SK-N-SH (cell line): ENCODE measurements around the gene PCSK5.

ENCODE experiments used
- FOXJ3 ChIP-seq: sonication (generic); formaldehyde crosslinking; IDR thresholded peaks from 2 replicates; pipeline ENCODE4 v1.5.1; 2020; ENCODE audit warnings: mild to moderate bottlenecking, missing genetic modification reagents
- GATA2 ChIP-seq: sonication (generic); formaldehyde crosslinking; IDR thresholded peaks from 2 replicates; pipeline ENCODE4 v1.5.0; 2020; ENCODE audit warnings: mild to moderate bottlenecking, missing genetic modification reagents
- TF ChIP-seq, protein P1 (sequence below): fragments of 200-600 bp; sonication (generic); IDR thresholded peaks from 2 replicates; pipeline ENCODE4 v1.6.1; 2017; ENCODE audit warnings: antibody characterized with exemption, mild to moderate bottlenecking, moderate library complexity

DNA sequence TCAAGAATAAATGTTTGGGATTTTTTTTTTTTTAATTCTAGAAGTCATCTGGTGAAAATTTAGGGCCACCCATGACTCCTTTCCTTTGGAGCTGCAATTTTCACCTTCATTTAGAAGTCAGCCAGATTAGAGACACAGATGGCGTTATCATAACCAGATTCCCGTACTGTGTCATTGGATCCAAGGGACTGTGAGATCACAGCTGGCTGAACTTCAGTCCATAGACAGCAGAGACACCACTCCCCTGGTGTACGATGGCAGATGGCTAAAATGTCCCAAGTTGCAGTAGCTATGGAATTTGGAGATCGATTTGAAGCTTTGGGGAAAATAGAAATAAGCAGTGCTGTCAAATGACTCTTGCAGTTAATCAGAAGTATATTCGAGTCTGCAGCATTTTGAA, 287.5 kb downstream of the PCSK5 start:
- TF ChIP-seq, protein P1, sequence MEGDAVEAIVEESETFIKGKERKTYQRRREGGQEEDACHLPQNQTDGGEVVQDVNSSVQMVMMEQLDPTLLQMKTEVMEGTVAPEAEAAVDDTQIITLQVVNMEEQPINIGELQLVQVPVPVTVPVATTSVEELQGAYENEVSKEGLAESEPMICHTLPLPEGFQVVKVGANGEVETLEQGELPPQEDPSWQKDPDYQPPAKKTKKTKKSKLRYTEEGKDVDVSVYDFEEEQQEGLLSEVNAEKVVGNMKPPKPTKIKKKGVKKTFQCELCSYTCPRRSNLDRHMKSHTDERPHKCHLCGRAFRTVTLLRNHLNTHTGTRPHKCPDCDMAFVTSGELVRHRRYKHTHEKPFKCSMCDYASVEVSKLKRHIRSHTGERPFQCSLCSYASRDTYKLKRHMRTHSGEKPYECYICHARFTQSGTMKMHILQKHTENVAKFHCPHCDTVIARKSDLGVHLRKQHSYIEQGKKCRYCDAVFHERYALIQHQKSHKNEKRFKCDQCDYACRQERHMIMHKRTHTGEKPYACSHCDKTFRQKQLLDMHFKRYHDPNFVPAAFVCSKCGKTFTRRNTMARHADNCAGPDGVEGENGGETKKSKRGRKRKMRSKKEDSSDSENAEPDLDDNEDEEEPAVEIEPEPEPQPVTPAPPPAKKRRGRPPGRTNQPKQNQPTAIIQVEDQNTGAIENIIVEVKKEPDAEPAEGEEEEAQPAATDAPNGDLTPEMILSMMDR: no peak
- TF ChIP-seq GATA2 (CRISPR knock-in tag): no peak
- TF ChIP-seq FOXJ3 (CRISPR knock-in tag): no peak
